ENCODE results near the gene BRSK1. TPM values are rescaled to one million over a fixed set of nuclear protein-coding genes. Genes with fewer than 3 reads are reported as not detected.

Gene BRSK1
- total and polyA plus RNA-seq, 2 of the 13 experiments (the other 11 are each of a cell fraction or from before 2014, with no cell fraction given), result 0.18 to 1.2 TPM

DNA sequence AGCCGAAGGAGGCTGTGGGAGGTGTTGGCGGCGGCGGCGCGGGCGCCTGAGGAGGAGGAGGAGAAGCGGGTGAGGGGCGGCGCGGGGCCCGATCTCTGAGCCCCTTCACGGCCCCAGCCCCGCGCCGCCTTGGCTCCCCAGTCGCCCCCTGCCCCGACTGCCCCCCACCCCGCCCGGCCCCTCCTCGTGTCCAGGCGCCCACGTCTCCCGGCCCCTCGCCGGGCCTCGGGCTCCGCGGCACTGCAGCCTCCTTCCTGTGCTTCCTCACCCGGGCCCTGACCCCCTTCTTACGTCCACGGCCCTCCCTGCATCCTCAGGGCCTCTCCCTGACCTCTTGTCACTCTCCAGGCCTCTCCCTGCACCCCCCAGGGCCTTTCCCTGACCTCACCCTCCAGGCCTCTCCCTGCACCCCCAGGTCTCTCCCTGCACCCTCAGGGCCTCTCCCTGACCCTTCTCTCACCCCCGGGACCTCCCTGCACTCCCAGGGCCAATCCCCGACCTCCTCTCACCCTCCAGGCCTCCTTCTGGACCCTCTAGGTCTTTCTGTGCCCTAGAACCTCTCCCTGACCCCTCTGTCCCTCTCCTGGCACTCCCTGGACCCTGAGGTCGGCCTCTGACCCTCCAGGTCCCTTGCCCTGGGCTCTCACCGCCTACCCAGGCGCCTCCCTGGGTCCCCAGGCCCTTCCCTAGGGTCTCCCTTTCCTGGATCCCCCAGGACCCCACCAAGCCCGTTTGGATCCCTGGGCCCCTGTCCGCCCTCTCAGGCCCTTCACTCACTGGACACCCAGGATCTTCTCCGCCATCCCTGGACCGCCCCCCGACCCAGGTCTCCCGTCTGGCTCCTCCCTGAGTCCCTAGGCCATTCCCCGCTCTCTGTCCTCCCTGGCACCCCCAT is 56.3 kb downstream of the BRSK1 start (continued):
- TF ChIP-seq, protein P1, sequence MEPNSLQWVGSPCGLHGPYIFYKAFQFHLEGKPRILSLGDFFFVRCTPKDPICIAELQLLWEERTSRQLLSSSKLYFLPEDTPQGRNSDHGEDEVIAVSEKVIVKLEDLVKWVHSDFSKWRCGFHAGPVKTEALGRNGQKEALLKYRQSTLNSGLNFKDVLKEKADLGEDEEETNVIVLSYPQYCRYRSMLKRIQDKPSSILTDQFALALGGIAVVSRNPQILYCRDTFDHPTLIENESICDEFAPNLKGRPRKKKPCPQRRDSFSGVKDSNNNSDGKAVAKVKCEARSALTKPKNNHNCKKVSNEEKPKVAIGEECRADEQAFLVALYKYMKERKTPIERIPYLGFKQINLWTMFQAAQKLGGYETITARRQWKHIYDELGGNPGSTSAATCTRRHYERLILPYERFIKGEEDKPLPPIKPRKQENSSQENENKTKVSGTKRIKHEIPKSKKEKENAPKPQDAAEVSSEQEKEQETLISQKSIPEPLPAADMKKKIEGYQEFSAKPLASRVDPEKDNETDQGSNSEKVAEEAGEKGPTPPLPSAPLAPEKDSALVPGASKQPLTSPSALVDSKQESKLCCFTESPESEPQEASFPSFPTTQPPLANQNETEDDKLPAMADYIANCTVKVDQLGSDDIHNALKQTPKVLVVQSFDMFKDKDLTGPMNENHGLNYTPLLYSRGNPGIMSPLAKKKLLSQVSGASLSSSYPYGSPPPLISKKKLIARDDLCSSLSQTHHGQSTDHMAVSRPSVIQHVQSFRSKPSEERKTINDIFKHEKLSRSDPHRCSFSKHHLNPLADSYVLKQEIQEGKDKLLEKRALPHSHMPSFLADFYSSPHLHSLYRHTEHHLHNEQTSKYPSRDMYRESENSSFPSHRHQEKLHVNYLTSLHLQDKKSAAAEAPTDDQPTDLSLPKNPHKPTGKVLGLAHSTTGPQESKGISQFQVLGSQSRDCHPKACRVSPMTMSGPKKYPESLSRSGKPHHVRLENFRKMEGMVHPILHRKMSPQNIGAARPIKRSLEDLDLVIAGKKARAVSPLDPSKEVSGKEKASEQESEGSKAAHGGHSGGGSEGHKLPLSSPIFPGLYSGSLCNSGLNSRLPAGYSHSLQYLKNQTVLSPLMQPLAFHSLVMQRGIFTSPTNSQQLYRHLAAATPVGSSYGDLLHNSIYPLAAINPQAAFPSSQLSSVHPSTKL (CRISPR knock-in tag; IDR thresholded peaks at IDR 0.05), result no peak
- TF ChIP-seq, protein P2, sequence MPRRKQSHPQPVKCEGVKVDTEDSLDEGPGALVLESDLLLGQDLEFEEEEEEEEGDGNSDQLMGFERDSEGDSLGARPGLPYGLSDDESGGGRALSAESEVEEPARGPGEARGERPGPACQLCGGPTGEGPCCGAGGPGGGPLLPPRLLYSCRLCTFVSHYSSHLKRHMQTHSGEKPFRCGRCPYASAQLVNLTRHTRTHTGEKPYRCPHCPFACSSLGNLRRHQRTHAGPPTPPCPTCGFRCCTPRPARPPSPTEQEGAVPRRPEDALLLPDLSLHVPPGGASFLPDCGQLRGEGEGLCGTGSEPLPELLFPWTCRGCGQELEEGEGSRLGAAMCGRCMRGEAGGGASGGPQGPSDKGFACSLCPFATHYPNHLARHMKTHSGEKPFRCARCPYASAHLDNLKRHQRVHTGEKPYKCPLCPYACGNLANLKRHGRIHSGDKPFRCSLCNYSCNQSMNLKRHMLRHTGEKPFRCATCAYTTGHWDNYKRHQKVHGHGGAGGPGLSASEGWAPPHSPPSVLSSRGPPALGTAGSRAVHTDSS (CRISPR knock-in tag; conservative IDR thresholded peaks at IDR 0.05), result no peak
- no peak for TF ChIP-seq ZFP37 (CRISPR knock-in tag; IDR thresholded peaks at IDR 0.05; ENCODE audit: borderline replicate concordance)
- no peak for TF ChIP-seq ZNF878 (CRISPR knock-in tag; IDR thresholded peaks at IDR 0.05)
- no peak for TF ChIP-seq PCBP2 (optimal IDR thresholded peaks at IDR 0.05; ENCODE audit: low read depth, low read length, poor library complexity, severe bottlenecking)
- no peak for TF ChIP-seq ZNF253 (CRISPR knock-in tag; IDR thresholded peaks at IDR 0.05; ENCODE audit: borderline replicate concordance)
- no peak for TF ChIP-seq GMEB2 (CRISPR knock-in tag; IDR thresholded peaks at IDR 0.05; ENCODE audit: low read depth)
- TF ChIP-seq ZNF335 (CRISPR knock-in tag; IDR thresholded peaks at IDR 0.05), result no peak
- peak; percentile 62; the same call in 1 of the 2 replicates for TF ChIP-seq MXD1 (CRISPR knock-in tag; IDR thresholded peaks at IDR 0.05)
- no peak for TF ChIP-seq FOSL2 (CRISPR knock-in tag; IDR thresholded peaks at IDR 0.05)
- TF ChIP-seq, protein P3, sequence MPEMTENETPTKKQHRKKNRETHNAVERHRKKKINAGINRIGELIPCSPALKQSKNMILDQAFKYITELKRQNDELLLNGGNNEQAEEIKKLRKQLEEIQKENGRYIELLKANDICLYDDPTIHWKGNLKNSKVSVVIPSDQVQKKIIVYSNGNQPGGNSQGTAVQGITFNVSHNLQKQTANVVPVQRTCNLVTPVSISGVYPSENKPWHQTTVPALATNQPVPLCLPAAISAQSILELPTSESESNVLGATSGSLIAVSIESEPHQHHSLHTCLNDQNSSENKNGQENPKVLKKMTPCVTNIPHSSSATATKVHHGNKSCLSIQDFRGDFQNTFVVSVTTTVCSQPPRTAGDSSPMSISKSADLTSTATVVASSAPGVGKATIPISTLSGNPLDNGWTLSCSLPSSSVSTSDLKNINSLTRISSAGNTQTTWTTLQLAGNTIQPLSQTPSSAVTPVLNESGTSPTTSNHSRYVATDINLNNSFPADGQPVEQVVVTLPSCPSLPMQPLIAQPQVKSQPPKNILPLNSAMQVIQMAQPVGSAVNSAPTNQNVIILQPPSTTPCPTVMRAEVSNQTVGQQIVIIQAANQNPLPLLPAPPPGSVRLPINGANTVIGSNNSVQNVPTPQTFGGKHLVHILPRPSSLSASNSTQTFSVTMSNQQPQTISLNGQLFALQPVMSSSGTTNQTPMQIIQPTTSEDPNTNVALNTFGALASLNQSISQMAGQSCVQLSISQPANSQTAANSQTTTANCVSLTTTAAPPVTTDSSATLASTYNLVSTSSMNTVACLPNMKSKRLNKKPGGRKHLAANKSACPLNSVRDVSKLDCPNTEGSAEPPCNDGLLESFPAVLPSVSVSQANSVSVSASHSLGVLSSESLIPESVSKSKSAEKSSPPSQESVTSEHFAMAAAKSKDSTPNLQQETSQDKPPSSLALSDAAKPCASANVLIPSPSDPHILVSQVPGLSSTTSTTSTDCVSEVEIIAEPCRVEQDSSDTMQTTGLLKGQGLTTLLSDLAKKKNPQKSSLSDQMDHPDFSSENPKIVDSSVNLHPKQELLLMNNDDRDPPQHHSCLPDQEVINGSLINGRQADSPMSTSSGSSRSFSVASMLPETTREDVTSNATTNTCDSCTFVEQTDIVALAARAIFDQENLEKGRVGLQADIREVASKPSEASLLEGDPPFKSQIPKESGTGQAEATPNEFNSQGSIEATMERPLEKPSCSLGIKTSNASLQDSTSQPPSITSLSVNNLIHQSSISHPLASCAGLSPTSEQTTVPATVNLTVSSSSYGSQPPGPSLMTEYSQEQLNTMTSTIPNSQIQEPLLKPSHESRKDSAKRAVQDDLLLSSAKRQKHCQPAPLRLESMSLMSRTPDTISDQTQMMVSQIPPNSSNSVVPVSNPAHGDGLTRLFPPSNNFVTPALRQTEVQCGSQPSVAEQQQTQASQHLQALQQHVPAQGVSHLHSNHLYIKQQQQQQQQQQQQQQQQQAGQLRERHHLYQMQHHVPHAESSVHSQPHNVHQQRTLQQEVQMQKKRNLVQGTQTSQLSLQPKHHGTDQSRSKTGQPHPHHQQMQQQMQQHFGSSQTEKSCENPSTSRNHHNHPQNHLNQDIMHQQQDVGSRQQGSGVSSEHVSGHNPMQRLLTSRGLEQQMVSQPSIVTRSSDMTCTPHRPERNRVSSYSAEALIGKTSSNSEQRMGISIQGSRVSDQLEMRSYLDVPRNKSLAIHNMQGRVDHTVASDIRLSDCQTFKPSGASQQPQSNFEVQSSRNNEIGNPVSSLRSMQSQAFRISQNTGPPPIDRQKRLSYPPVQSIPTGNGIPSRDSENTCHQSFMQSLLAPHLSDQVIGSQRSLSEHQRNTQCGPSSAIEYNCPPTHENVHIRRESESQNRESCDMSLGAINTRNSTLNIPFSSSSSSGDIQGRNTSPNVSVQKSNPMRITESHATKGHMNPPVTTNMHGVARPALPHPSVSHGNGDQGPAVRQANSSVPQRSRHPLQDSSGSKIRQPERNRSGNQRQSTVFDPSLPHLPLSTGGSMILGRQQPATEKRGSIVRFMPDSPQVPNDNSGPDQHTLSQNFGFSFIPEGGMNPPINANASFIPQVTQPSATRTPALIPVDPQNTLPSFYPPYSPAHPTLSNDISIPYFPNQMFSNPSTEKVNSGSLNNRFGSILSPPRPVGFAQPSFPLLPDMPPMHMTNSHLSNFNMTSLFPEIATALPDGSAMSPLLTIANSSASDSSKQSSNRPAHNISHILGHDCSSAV (CRISPR knock-in tag; IDR thresholded peaks at IDR 0.05; ENCODE audit: borderline replicate concordance), result no peak
- no peak for TF ChIP-seq JUND (CRISPR knock-in tag; IDR thresholded peaks at IDR 0.05)
